ENCODE data around the gene CEP55.
A peak's percentile ranks its signal among the peaks of the same experiment; 100 is the strongest.
"Not testable (repeated sequence)": the region's sequence is repeated elsewhere in the genome, so short reads cannot be mapped to it uniquely, and the experiment has no call there.

The CEP55 gene

GRCh38 chr10:93496322-93497041 lies at the start of gene CEP55:
Gene CEP55 (plus strand): TSS chr10:93496612. CDS start chr10:93500052, 3,440 bp downstream.
- peak; percentile 79 for DNase-seq

- no peak for DNase-seq
These were observed 49.4 kb upstream of the CEP55 start for GRCh38 chr10:93447019-93447418.

GRCh38 chr10:93447970-93448369 lies 48.4 kb upstream of the CEP55 start:
- no peak for DNase-seq

GRCh38 chr10:93451244-93451947 lies 45.0 kb upstream of the CEP55 start:
- no peak for DNase-seq

GRCh38 chr10:93452143-93452542 lies 44.3 kb upstream of the CEP55 start:
- no peak for DNase-seq

- no peak for DNase-seq
These were observed 42.3 kb upstream of the CEP55 start for GRCh38 chr10:93454146-93454545.

- DNase-seq: no peak
These were observed 41.7 kb upstream of the CEP55 start for GRCh38 chr10:93454736-93455135.

GRCh38 chr10:93456480-93456879 lies 39.9 kb upstream of the CEP55 start:
- DNase-seq: no peak

GRCh38 chr10:93457511-93457910 lies 38.9 kb upstream of the CEP55 start:
- no peak for DNase-seq

- DNase-seq: no peak
These were observed 37.6 kb upstream of the CEP55 start for GRCh38 chr10:93458821-93459257.

- DNase-seq: no peak
These were observed 36.9 kb upstream of the CEP55 start for GRCh38 chr10:93459466-93459865.

GRCh38 chr10:93461109-93461806 lies 35.2 kb upstream of the CEP55 start:
- no peak for DNase-seq

- DNase-seq: no peak
These were observed 34.6 kb upstream of the CEP55 start for GRCh38 chr10:93461807-93462178.

- no peak for DNase-seq
These were observed 34.0 kb upstream of the CEP55 start for GRCh38 chr10:93462371-93462770.

GRCh38 chr10:93462881-93463280 lies 33.5 kb upstream of the CEP55 start:
- DNase-seq: no peak

- DNase-seq: no peak
These were observed 32.5 kb upstream of the CEP55 start for GRCh38 chr10:93463723-93464476.

GRCh38 chr10:93464776-93465388 lies 31.5 kb upstream of the CEP55 start:
- no peak for DNase-seq

- DNase-seq: no peak
These were observed 30.4 kb upstream of the CEP55 start for GRCh38 chr10:93465806-93466675.

- not testable (repeated sequence) for DNase-seq
These were observed 28.8 kb upstream of the CEP55 start for GRCh38 chr10:93467635-93468034.

GRCh38 chr10:93468461-93469213 lies 27.8 kb upstream of the CEP55 start:
- no peak for DNase-seq

GRCh38 chr10:93469454-93469853 lies 27.0 kb upstream of the CEP55 start:
- no peak for DNase-seq

All from GF-D8 (cell line).